PC-3 (cell line): Measurements from ENCODE around the gene SLC38A4. TPM values are rescaled to one million over a fixed set of nuclear protein-coding genes. Genes with fewer than 3 reads are reported as not detected.
"Not testable (repeated sequence)": the region's sequence is repeated elsewhere in the genome, so short reads cannot be mapped to it uniquely, and the experiment has no call there.

Experiments used
- ATAC-seq: fragments of 200-7000 bp; cut with Tn5 transposase; 2 replicates; pipeline ENCODE4 v1.9.1; 2020; ENCODE audit warnings: mild to moderate bottlenecking, moderate library complexity
- BruUV-seq: library from RNA; stranded (reverse); fragments of 400-500 nt; replicated peaks from 2 replicates; lab custom pipeline; 2021; lab: Mats Ljungman, UMichigan
- CTCF ChIA-PET: fragments of 300-600 bp; sonication (Branson Sonifier 250); formaldehyde crosslinking; loops from one replicate; lab custom pipeline; 2022; ENCODE audit warnings: antibody characterized with exemption; lab: Charles Lee
- POLR2A ChIA-PET: fragments of 300-600 bp; sonication (Branson Sonifier 250); formaldehyde crosslinking; loops from one replicate; lab custom pipeline; 2022; ENCODE audit warnings: antibody characterized with exemption; ENCODE audit not compliant: unreplicated experiment; lab: Charles Lee
- DNase-seq: peaks from one replicate; pipeline ENCODE4 v3.0.0-alpha.2; 2015
- H2AFZ ChIP-seq: fragments of 300-600 bp; sonication (generic); 2 replicates; pipeline ENCODE4 v1.6.0; 2016; ENCODE audit warnings: antibody characterized with exemption, low read length
- H3F3A ChIP-seq: fragments of 300-600 bp; sonication (generic); one replicate; pipeline ENCODE4 v1.6.0; 2017; ENCODE audit warnings: antibody characterized with exemption, low read length, control low read depth, mild to moderate bottlenecking; ENCODE audit not compliant: unreplicated experiment
- H3K27ac ChIP-seq: fragments of 300-600 bp; sonication (generic); 2 replicates; pipeline ENCODE4 v1.5.1; 2016; ENCODE audit warnings: mild to moderate bottlenecking, low read length
- H3K27me3 ChIP-seq: fragments of 300-600 bp; sonication (generic); 2 replicates; pipeline ENCODE4 v1.6.1; 2016; ENCODE audit warnings: low read length, mixed read lengths
- H3K36me3 ChIP-seq: fragments of 300-600 bp; sonication (generic); 2 replicates; pipeline ENCODE4 v1.6.1; 2016; ENCODE audit warnings: low read depth, mixed run types, low read length, mixed read lengths
- H3K4me1 ChIP-seq: fragments of 300-600 bp; sonication (generic); 2 replicates; pipeline ENCODE4 v1.5.1; 2016; ENCODE audit warnings: low read length; ENCODE audit not compliant: insufficient read depth
- H3K4me2 ChIP-seq: fragments of 300-600 bp; sonication (generic); 2 replicates; pipeline ENCODE4 v1.6.0; 2016; ENCODE audit warnings: low read length
- H3K4me3 ChIP-seq: fragments of 300-600 bp; sonication (generic); 2 replicates; pipeline ENCODE4 v1.5.1; 2016; ENCODE audit warnings: mild to moderate bottlenecking, low read length, mixed read lengths
- H3K79me2 ChIP-seq: fragments of 300-600 bp; sonication (generic); 2 replicates; pipeline ENCODE4 v1.6.1; 2017; ENCODE audit warnings: low read length, mixed read lengths
- H3K9ac ChIP-seq: fragments of 300-600 bp; sonication (generic); 2 replicates; pipeline ENCODE4 v1.6.0; 2016; ENCODE audit warnings: mild to moderate bottlenecking, low read length
- H3K9me2 ChIP-seq: fragments of 300-600 bp; sonication (generic); replicated peaks from 2 replicates; pipeline ENCODE4 v1.6.1; 2016; ENCODE audit warnings: mixed run types, low read length, mixed read lengths
- H3K9me3 ChIP-seq: fragments of 300-600 bp; sonication (generic); 2 replicates; pipeline ENCODE4 v1.6.1; 2016; ENCODE audit warnings: low read length, mixed read lengths
- H4K20me1 ChIP-seq: fragments of 300-600 bp; sonication (generic); 2 replicates; pipeline ENCODE4 v1.6.1; 2016; ENCODE audit warnings: low read length, mixed read lengths
- CTCF ChIP-seq: fragments of 300-600 bp; sonication (generic); conservative IDR thresholded peaks from 2 replicates; pipeline ENCODE4 v1.5.1; 2017; ENCODE audit warnings: antibody characterized with exemption, low read depth, mild to moderate bottlenecking, low read length
- EZH2 ChIP-seq: fragments of 300-600 bp; sonication (generic); IDR thresholded peaks from one replicate; pipeline ENCODE4 v1.6.1; 2017; ENCODE audit warnings: antibody characterized with exemption, mild to moderate bottlenecking, low read length; ENCODE audit not compliant: unreplicated experiment
- EZH2phosphoT487 ChIP-seq: fragments of 300-600 bp; sonication (generic); IDR thresholded peaks from 2 replicates; pipeline ENCODE4 v1.6.1; 2018; ENCODE audit warnings: mild to moderate bottlenecking, antibody characterized with exemption, low read length, borderline replicate concordance
- intact Hi-C: fragments of 100-400 bp; cut with micrococcal nuclease; formaldehyde crosslinking; loops from 2 replicates; pipeline ENCODE4 v1.9.0; 2023
- total RNA-seq: library from RNA; depleted of rRNA; stranded (reverse); fragments of >200 nt; gene quantifications from 2 replicates; pipeline ENCODE4 v1.2.3, GENCODE V29; 2014

Gene SLC38A4
- total RNA-seq, 1 experiment from 2014 or later = not detected

- H4K20me1 ChIP-seq, DNase-seq, ATAC-seq, H3K9me2 ChIP-seq, BruUV-seq, H3K9ac ChIP-seq, POLR2A ChIA-PET, H2AFZ ChIP-seq, intact Hi-C loops, H3K4me3 ChIP-seq, H3K36me3 ChIP-seq, H3K4me1 ChIP-seq, H3K27ac ChIP-seq, CTCF ChIA-PET, H3K4me2 ChIP-seq, H3K79me2 ChIP-seq, H3F3A ChIP-seq, H3K9me3 ChIP-seq, H3K27me3 ChIP-seq: not testable (repeated sequence)
Observed at GRCh38 chr12:46848792-46849191, 23.0 kb upstream of the SLC38A4 start.

GRCh38 chr12:46847001-46847400, 21.2 kb upstream of the SLC38A4 start:
- intact Hi-C loops = no loop called here
- ATAC-seq (no peak), DNase-seq (no peak)
- no peaks in the 10 kb centered on the region for H3K36me3 ChIP-seq
- H3K4me1 ChIP-seq = no peaks in the 10 kb centered on the region
- no peak overlapping the region for H3K27ac ChIP-seq
- H3F3A ChIP-seq = no peaks in the 10 kb centered on the region
- no peak overlapping the region for H2AFZ ChIP-seq
- BruUV-seq = no TSS peak
- H3K9me3 ChIP-seq = no peaks in the 10 kb centered on the region
- H4K20me1 ChIP-seq = no peaks in the 10 kb centered on the region
- no peak for TF ChIP-seq CTCF
- no peak for TF ChIP-seq EZH2phosphoT487
- no peak for TF ChIP-seq EZH2
- H3K4me3 ChIP-seq = no peak overlapping the region
- H3K9ac ChIP-seq = no peak overlapping the region
- CTCF ChIA-PET = no interaction called here
- H3K27me3 ChIP-seq = no peaks in the 10 kb centered on the region
- H3K4me2 ChIP-seq = no peak overlapping the region
- H3K9me2 ChIP-seq = no peaks in the 10 kb centered on the region
- H3K79me2 ChIP-seq = no peaks in the 10 kb centered on the region
- POLR2A ChIA-PET = no interaction called here

- CTCF ChIA-PET = no interaction called here
Observed at GRCh38 chr12:46843811-46844210, 18.0 kb upstream of the SLC38A4 start.

More at GRCh38 chr12:46843811-46844210, 18.0 kb upstream of the SLC38A4 start:
- TF ChIP-seq EZH2phosphoT487 (no peak), CTCF (no peak), EZH2 (no peak)
- H4K20me1 ChIP-seq = no peaks in the 10 kb centered on the region
- no peak overlapping the region for H3K4me3 ChIP-seq
- H3K27me3 ChIP-seq = no peaks in the 10 kb centered on the region
- H3K36me3 ChIP-seq = no peaks in the 10 kb centered on the region
- H3K4me1 ChIP-seq = no peaks in the 10 kb centered on the region; the same call in 1 of the 2 replicates
- H3K79me2 ChIP-seq = no peaks in the 10 kb centered on the region
- no peak overlapping the region for H3K9ac ChIP-seq
- no peaks in the 10 kb centered on the region for H3K9me2 ChIP-seq
- H3K9me3 ChIP-seq = no peaks in the 10 kb centered on the region
- intact Hi-C loops = no loop called here
- no peak for DNase-seq
- POLR2A ChIA-PET = no interaction called here
- no peaks in the 10 kb centered on the region for H3F3A ChIP-seq
- no peak overlapping the region for H3K27ac ChIP-seq
- no TSS peak for BruUV-seq
- H2AFZ ChIP-seq = no peak overlapping the region
- ATAC-seq = no peak
- H3K4me2 ChIP-seq = no peak overlapping the region
